Thoracic aorta (tissue), 2 donors: ENCODE data around the gene B4GALT2. TPM values are rescaled to one million over a fixed set of nuclear protein-coding genes. Genes with fewer than 3 reads are reported as not detected.

Experiments
- ATAC-seq: fragments of 150-250 bp; one replicate; pipeline ENCODE4 v1.8.0; 2017; ENCODE audit warnings: low read depth; ENCODE audit not compliant: insufficient number of reproducible peaks, low FRiP score
- DNase-seq: peaks from one replicate; pipeline ENCODE4 v3.0.0-alpha.2; 2020; ENCODE audit warnings: low spot score
- H3K27ac ChIP-seq, 2 donors: fragments of 200-600 bp; sonication (generic); 1 replicate in 1 of 2; 2 replicates in 1 of 2; pipeline ENCODE4 v1.5.1; 2016; ENCODE audit warnings: mild to moderate bottlenecking in 2 of 2, moderate library complexity in 2 of 2
- H3K27me3 ChIP-seq: fragments of 200-600 bp; sonication (generic); replicated peaks from 2 replicates; pipeline ENCODE4 v1.6.0; 2016; ENCODE audit warnings: mild to moderate bottlenecking; ENCODE audit not compliant: insufficient read depth
- H3K36me3 ChIP-seq: fragments of 200-600 bp; sonication (generic); one replicate; pipeline ENCODE4 v1.5.1; 2016
- H3K4me1 ChIP-seq, 2 donors: fragments of 200-600 bp; sonication (generic); 1 replicate in 1 of 2; 2 replicates in 1 of 2; pipeline versions ENCODE4 v1.5.1 to v1.6.0; 2016; ENCODE audit warnings: low read depth in 2 of 2, mild to moderate bottlenecking in 1 of 2; ENCODE audit not compliant: control insufficient read depth in 1 of 2
- H3K4me3 ChIP-seq: fragments of 200-600 bp; sonication (generic); 2 replicates; pipeline ENCODE4 v1.5.1; 2016; ENCODE audit warnings: mild to moderate bottlenecking
- H3K9me3 ChIP-seq: fragments of 200-600 bp; sonication (generic); 2 replicates; pipeline ENCODE4 v1.5.1; 2016
- CTCF ChIP-seq: fragments of 200-600 bp; sonication (generic); IDR thresholded peaks from one replicate; pipeline ENCODE4 v1.5.1; 2019; ENCODE audit warnings: antibody characterized with exemption
- total RNA-seq, 2 donors: library from RNA; depleted of rRNA; stranded (reverse); fragments of >200 nt; gene quantifications; one replicate each; pipeline versions ENCODE4 v1.1.0 to v1.2.3, GENCODE V29; 2016

Gene B4GALT2
- total RNA-seq, 2 donors from 2014 or later: 34.8 to 51.6 TPM

GRCh38 chr1:43963890-43964289 lies 15.1 kb upstream of the B4GALT2 start:
- no peak overlapping the region for H3K4me3 ChIP-seq
- TF ChIP-seq CTCF: no peak
- DNase-seq (no peak), ATAC-seq (no peak)
- no peaks in the 10 kb centered on the region for H3K9me3 ChIP-seq
- no peak overlapping the region for H3K27ac ChIP-seq
- H3K36me3 ChIP-seq: peaks cover 39% of the 10 kb centered on the region
- no peaks in the 10 kb centered on the region for H3K27me3 ChIP-seq
- H3K4me1 ChIP-seq: no peaks in the 10 kb centered on the region

DNA sequence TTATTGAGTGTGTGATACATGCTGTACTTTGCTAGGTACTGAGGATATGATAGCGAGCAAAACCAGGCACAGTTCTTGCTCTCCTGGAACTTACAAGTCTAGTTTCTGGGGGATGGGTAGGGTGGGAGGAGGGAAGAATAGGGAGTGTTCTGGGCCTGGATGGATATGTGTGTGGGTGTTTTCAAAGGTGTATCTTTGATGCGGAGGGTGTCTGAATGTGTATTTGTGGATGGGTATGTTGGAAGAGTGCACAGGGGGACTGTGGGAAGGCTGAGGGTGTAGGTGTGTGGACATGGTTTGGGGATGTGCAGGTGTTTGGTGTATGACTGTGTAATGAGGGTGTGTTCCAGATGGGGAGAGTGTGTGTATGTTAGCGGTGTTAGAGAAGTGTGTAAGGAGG lies 13.7 kb upstream of the B4GALT2 start:
- H3K4me1 ChIP-seq: peaks cover under 1 to 9% of the 10 kb centered on the region in 2 donors
- H3K27me3 ChIP-seq: no peaks in the 10 kb centered on the region
- DNase-seq (no peak), ATAC-seq (no peak)
- no peak overlapping the region for H3K4me3 ChIP-seq
- H3K36me3 ChIP-seq: peaks cover 27% of the 10 kb centered on the region
- no peak overlapping the region for H3K27ac ChIP-seq
- TF ChIP-seq CTCF: no peak
- no peaks in the 10 kb centered on the region for H3K9me3 ChIP-seq

GRCh38 chr1:43968348-43968948 lies 10.6 kb upstream of the B4GALT2 start:
- DNase-seq (no peak), ATAC-seq (no peak)
- no peak for TF ChIP-seq CTCF
- H3K36me3 ChIP-seq: peaks cover 14% of the 10 kb centered on the region
- no peaks in the 10 kb centered on the region for H3K9me3 ChIP-seq
- H3K4me1 ChIP-seq: peaks cover 7 to 19% of the 10 kb centered on the region in 2 donors
- H3K27me3 ChIP-seq: no peaks in the 10 kb centered on the region
- H3K4me3 ChIP-seq: no peak overlapping the region
- H3K27ac ChIP-seq: no peak overlapping the region

DNA sequence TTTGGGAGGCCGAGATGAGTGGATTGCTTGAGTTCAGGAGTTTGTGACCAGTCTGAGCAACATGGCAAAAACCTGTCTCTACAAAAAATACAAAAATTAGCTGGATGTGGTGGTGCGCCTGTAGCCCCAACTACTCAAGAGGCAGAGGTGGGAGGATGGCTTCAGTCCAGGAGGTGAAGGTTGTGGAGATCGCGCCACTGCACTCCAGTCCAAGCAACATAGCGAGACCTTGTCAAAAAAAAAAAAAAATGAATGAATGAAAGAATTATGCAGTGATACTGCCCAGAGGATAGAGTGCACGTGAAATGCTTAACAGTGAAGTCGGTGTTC lies 9.6 kb upstream of the B4GALT2 start:
- ATAC-seq (no peak), DNase-seq (no peak)
- Histone ChIP-seq H3K27ac (no peak overlapping the region), H3K4me3 (peak overlapping the region; percentile 85), H3K36me3 (peaks cover 6% of the 10 kb centered on the region), H3K9me3 (no peaks in the 10 kb centered on the region), H3K4me1 (peaks cover 7 to 25% of the 10 kb centered on the region in 2 donors), H3K27me3 (no peaks in the 10 kb centered on the region)
- TF ChIP-seq CTCF: no peak

DNA sequence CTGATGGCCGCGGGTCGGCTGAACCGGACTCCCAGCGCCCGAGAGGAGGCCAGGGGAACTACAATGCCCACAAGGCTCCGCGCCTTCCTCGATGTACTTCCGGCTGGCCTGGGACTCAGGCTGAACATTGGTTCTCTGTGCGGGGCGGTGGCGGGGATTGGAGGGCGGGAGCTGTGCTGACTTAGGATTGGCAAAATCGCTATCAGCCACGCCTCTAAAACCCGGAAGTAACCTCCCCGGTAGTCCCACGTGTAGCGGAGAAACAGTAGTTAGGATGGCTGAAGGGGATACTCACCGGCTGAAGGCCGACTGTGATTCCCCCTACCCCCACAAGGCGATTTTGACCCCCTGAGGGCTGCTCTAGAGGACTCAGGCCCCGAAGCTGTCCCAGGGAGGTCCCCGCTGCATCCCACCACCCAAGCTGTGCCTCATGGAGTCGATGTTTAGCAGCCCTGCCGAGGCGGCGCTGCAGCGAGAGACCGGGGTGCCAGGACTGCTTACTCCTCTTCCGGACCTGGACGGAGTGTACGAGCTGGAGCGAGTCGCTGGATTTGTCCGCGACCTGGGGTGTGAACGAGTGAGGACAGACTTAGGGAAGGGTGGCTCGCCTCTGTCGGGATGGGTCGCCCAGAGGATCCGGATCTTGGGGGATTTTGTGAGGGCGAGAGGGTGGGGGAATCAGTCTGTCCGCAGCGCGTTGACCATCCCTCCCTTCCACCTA lies 9.1 kb upstream of the B4GALT2 start, which contains the start of gene DPH2:
Gene DPH2, plus strand, starts transcription at position 265 of the 721 bp plus-strand sequence. Its CDS starts 166 bp downstream, at position 431.
- peak; percentile 55 for TF ChIP-seq CTCF
- Histone ChIP-seq H3K27ac (no peak within 1 kb of the TSS), H3K27me3 (no peaks in the 10 kb centered on the region), H3K4me1 (peaks cover 7 to 26% of the 10 kb centered on the region in 2 donors), H3K4me3 (peak within 1 kb of the TSS; percentile 85), H3K9me3 (no peaks in the 10 kb centered on the region), H3K36me3 (peaks cover 6% of the 10 kb centered on the region)
- DNase-seq (peak; percentile 96), ATAC-seq (peak; percentile 96)
